ENCODE data around the gene MIEF1.

GRCh38 chr22:39515266-39516050, 13.4 kb downstream of the MIEF1 start:
- TF ChIP-seq, protein P1, sequence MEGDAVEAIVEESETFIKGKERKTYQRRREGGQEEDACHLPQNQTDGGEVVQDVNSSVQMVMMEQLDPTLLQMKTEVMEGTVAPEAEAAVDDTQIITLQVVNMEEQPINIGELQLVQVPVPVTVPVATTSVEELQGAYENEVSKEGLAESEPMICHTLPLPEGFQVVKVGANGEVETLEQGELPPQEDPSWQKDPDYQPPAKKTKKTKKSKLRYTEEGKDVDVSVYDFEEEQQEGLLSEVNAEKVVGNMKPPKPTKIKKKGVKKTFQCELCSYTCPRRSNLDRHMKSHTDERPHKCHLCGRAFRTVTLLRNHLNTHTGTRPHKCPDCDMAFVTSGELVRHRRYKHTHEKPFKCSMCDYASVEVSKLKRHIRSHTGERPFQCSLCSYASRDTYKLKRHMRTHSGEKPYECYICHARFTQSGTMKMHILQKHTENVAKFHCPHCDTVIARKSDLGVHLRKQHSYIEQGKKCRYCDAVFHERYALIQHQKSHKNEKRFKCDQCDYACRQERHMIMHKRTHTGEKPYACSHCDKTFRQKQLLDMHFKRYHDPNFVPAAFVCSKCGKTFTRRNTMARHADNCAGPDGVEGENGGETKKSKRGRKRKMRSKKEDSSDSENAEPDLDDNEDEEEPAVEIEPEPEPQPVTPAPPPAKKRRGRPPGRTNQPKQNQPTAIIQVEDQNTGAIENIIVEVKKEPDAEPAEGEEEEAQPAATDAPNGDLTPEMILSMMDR (IDR thresholded peaks at IDR 0.05 in 4 of 5, conservative IDR thresholded peaks at IDR 0.05 in 1 of 5), result no peak
- TF ChIP-seq POLR2A (IDR thresholded peaks at IDR 0.05), result no peak

Data from gastrocnemius medialis (tissue), 4 donors.